SK-N-SH treated with all-trans-retinoic acid at 6 μM for 48 hours (cell line): Measurements from ENCODE around the gene NUCB2.

Source experiments
- ARNTL ChIP-seq: fragments of 450-650 bp; formaldehyde crosslinking; IDR thresholded peaks from 2 replicates; pipeline ENCODE4 v1.5.0; 2020; ENCODE audit warnings: low read depth, mild to moderate bottlenecking, moderate library complexity, borderline replicate concordance
- OSR1 ChIP-seq: fragments of 250-450 bp; sonication (Bioruptor Pico); IDR thresholded peaks from 2 replicates; pipeline ENCODE4 v1.8.0; 2022; ENCODE audit warnings: moderate library complexity, mild to moderate bottlenecking, inconsistent platforms
- TSHZ2 ChIP-seq: fragments of 250-450 bp; sonication (Bioruptor Pico); IDR thresholded peaks from 2 replicates; pipeline ENCODE4 v1.5.0; 2020; ENCODE audit warnings: mild to moderate bottlenecking, moderate library complexity
- TF ChIP-seq, protein P1 (sequence below): fragments of 250-450 bp; sonication (Bioruptor Pico); IDR thresholded peaks from 2 replicates; pipeline ENCODE4 v1.5.1; 2021; ENCODE audit warnings: mild to moderate bottlenecking, moderate library complexity

- TF ChIP-seq TSHZ2 (no peak), OSR1 (CRISPR knock-in tag) (no peak), ARNTL (CRISPR knock-in tag) (no peak)
- TF ChIP-seq, protein P1, sequence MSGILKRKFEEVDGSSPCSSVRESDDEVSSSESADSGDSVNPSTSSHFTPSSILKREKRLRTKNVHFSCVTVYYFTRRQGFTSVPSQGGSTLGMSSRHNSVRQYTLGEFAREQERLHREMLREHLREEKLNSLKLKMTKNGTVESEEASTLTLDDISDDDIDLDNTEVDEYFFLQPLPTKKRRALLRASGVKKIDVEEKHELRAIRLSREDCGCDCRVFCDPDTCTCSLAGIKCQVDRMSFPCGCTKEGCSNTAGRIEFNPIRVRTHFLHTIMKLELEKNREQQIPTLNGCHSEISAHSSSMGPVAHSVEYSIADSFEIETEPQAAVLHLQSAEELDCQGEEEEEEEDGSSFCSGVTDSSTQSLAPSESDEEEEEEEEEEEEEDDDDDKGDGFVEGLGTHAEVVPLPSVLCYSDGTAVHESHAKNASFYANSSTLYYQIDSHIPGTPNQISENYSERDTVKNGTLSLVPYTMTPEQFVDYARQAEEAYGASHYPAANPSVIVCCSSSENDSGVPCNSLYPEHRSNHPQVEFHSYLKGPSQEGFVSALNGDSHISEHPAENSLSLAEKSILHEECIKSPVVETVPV (CRISPR knock-in tag), result no peak
Measured at GRCh38 chr11:17366495-17366894, 90.0 kb downstream of the NUCB2 start.
